Inflammatory macrophage (primary cell): ENCODE results near the gene HMBS.
"Not testable (repeated sequence)": the region's sequence is repeated elsewhere in the genome, so short reads cannot be mapped to it uniquely, and the experiment has no call there.

Source experiments
- DNase-seq, 2 donors: peaks; one replicate each; pipeline ENCODE4 v3.0.0-alpha.2; 2020 to 2022

HMBS gene

GRCh38 chr11:119103161-119103664, 18.5 kb downstream of the HMBS start:
- DNase-seq, result not testable (repeated sequence)

- peak in 1 of 2 donors; percentile 14 for DNase-seq
Observed at GRCh38 chr11:119103793-119104192, 19.1 kb downstream of the HMBS start.

DNA sequence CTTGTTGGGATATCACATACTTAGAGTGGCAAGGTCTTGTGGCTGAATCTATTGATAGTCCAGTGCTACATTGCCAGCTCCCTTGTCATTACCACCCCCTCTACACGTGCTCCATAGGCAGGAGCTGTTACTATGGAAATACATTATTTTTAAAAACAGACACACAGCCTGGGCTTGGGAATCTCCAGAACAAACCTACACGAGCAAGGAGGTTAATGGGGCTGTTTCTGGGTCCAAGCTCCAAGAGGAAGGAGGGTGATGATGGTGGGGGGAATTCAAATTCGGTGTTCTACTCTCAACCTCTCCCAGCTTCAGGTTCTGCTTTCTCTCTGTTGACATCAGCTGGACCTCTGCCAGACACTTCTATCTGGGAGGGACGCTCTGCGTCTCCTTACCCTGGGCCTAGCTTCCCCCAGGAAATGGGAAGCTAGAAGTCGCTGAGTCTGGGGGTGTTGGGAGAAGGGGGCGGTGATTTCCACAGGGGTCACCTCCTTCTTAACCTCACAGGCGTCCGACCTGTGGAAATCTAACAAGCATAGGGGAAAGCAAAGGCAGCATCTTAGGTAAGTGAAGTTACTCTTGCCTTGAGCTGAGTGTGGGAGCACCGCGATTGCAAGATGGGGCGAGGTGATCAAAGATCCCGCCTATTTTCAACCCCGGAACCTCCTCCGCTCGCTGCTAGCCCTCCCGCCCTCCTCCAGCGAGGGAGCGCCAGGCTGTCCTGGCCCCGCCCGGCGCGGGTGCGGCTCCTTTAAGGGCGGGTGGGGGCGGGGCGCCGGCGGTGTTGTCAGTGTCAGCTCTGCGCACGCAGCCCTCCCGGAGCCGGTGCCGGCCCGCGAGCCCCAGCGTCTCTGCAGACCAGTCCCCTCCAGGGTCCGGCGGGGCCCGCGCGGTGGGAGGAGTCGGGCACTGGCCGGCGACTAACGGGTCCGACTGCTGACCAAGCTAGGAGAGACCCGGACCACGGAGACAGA, 22.2 kb downstream of the HMBS start, which contains the start of gene C2CD2L:
Gene C2CD2L (plus strand): TSS at position 781 of the 974 bp plus-strand sequence. CDS start 398 bp downstream, outside the sequence.
- DNase-seq, result peak; percentile 95 to 96

DNA sequence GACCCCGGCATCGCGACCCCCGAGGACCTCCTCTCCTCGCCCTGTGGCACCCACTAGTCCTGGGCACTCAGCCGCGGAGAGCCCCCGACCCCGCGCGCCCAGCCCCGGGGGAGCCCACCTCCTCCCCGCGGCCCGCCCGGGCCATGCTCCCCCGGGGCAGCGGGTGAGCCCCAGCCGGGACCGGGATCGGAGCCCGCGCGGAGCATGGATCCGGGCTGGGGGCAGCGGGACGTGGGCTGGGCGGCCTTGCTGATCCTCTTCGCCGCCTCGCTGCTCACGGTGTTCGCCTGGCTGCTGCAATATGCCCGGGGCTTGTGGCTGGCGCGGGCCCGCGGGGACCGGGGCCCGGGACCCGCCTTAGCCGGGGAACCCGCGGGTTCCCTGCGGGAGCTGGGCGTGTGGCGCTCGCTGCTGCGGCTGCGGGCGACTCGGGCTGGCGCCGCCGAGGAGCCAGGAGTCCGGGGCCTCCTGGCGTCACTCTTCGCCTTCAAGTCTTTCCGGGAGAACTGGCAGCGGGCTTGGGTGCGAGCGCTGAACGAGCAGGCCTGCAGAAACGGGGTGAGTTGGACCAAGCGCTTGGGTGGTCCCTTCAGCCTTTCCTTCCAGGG, 23.0 kb downstream of the HMBS start:
- DNase-seq, result no peak

DNA sequence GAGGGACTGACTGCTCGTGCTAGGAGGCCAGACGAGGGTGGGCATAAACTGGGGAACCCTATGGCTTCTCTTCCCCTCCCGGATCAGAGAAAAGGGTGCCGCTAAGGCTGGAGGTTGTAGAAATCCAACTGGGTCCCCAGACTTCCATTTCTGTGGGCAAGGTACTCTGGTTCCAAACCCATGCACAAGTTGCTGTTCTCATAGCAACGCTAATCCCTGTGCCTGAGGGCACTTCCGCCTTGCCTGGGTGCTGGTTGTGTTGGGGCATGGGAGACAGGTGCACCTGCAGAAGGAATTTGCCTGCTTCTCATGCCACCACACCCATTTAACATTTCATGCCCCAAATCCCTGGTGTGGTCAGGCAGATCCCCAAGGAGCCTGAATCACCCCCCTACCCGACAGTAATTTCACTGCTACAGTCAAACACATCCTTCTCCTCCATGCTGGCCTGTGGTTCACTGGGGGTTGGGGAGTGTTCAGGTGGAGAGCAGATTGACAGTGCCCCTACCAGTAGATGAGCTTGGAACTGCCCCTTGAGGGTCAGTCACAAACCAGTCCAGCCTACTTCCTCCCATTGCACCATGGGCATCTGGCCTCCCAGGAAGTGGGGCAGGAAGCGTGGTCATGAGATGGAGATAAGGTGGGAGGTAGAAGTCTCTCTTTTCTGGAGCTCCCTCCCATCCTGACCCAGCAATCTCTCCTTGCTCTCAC, 23.6 kb downstream of the HMBS start:
- peak; percentile 77 to 84 for DNase-seq

DNA sequence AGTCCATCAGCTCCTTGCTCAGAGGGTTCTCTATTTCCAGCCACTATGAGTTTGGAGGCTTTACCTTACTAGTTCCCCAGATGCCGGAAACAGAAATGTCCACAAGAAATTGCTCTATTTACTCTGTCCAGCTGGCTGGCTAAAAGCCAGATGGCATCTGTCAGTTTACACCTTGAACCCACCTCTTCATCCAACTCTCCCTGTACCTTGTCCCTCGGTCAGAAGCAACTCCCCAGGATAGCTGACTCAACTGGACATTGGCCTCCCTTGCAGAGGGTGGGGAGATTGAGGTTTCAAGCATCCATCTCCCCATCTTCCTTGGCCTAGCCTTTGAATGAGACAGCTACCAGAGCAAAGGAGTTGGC, 24.2 kb downstream of the HMBS start:
- no peak for DNase-seq

GRCh38 chr11:119109843-119110242, 25.2 kb downstream of the HMBS start:
- DNase-seq, result no peak

GRCh38 chr11:119110439-119110838, 25.8 kb downstream of the HMBS start:
- no peak for DNase-seq

DNA sequence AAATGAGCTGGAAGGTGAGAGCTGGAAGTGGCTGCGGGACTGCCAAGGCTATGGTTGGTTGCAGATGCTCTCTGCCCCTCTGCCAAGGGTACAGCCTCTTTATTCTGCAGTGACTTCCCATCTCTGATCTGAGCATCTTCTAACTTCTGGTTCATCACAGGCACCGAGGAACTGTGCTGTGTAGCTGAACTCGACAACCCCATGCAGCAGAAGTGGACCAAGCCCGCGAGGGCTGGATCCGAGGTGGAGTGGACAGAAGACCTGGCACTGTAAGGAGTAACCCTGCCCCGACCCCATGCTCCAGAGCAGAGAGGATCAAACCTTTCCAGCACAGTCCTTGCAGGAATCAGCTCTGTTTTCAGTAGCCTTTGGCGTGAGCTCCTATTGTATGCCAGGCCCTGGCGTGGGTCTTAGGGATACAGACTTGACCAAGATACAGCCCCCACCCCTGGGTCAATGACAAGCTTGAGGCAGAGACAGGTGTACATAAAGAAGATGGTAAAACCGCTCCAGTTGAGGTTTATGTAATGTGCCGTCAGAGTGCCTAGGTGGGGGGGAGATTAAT, 26.8 kb downstream of the HMBS start:
- no peak for DNase-seq

DNA sequence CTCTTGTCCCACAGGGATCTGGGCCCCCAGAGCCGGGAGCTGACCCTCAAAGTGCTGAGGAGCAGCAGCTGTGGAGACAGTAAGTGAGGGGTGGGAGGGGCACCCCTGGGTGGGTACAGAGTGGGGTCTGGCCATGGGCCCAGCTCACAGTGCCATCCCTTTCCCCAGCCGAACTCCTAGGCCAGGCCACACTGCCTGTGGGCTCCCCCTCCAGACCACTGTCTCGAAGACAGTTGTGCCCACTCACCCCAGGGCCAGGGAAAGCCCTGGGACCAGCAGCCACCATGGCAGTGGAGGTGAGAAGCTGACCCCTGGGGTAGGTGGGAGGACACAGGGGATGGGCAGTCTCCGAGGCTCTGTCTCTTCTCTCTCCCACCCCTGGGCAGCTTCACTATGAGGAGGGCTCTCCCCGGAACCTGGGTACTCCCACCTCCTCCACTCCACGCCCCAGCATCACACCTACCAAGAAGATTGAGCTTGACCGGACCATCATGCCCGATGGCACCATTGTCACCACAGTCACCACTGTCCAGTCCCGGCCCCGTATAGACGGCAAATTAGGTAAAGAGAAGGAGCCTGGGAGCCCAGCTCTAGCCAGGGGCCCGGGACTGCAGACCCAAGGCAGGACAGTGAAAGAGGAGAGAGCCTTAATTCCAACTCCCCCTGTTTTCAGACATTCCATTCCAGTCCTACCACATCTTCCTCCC, 27.8 kb downstream of the HMBS start:
- no peak for DNase-seq

DNA sequence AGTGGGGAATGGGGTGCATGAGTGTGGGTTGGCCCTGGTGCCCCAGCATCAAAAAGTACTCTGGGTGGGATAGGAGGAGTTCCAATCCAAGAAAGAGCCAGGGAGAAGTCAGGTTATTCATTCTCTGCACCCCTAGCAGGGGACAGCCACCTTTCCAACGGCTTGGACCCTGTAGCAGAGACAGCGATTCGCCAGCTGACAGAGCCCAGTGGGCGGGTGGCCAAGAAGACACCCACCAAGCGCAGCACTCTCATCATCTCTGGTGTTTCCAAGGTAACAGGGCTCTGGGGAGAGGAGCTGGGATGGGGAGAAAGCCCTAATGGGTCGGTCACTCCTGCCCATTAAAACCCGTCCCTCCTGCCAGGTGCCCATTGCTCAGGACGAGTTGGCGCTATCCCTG, 29.0 kb downstream of the HMBS start:
- DNase-seq, result no peak

DNA sequence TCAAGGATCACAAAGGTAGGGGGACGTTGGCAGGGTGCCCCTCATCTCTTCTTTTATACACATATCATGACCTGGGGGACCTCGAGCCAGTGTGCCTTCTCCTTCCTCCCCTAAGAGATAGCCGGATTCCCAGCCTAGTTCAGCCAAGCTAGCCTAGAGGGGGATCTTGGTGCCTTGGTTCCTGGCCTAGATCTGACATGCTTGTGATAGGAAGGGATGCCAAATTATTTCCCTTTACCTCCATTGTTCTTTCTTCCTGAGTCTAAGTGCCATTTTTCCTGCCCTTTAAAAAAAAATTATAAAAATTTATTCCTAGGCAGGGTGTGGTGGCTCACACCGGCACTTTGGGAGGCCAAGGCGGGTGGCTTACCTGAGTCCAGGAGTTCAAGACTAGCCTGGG, 29.7 kb downstream of the HMBS start:
- DNase-seq, result no peak

GRCh38 chr11:119115484-119116234, 31.0 kb downstream of the HMBS start:
- peak; percentile 87 to 91 for DNase-seq

- DNase-seq, result no peak
Observed at GRCh38 chr11:119116235-119116594, 31.5 kb downstream of the HMBS start.

DNA sequence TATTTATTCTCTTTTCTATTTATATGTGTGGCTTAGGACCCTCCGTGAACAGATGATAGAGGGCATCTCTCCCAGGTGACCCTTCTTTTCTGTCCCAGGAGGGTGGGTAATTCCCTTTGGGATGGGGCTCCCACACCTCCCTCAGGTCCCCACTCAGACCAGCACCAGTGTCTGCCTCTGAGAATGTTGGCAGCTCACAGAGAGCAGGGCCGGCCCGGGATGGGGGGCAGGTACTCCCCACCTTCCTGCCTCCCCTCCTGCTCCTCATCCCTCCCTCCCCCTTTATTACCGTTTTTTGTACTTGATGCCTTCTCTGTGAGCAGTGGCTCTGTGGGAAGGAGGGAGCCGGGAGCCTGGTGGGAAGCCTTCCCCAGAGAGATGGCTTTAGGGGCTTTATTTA, 31.9 kb downstream of the HMBS start:
- DNase-seq, result no peak

DNA sequence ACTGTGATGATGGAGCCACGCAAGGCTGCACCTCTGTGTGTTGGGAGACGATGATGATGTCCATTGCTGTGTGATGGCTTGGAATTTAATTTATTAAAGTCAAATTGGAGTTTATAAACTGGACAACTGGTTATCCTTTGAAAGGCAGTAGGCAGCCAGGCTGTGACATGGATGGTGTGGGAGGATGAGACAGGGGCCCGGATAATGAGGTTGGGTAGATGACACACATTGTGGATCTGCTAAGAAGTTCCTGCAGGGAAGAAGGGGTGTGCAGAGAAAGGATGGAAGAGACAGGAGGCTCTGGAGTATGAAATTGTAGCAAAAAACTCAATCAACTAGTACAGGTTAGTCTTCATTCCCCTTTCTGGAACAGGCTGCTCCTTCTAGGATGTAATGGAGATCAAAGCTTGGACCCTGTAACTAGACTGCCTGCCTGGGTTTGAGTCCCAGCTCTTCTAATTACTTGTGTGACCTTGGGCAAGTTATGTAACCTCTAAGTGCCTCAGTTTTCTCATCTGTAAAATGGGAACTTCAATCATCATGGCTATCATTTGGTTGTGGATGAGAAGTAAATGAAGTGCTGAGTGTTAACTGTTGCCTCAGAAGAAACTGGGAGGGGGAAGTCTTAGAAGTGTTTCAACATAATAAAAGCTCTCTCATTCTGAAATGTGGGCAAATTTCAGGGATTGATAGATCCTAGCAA, 32.5 kb downstream of the HMBS start:
- DNase-seq, result peak; percentile 28 to 43

GRCh38 chr11:119118227-119118626, 33.5 kb downstream of the HMBS start:
- DNase-seq, result no peak

DNA sequence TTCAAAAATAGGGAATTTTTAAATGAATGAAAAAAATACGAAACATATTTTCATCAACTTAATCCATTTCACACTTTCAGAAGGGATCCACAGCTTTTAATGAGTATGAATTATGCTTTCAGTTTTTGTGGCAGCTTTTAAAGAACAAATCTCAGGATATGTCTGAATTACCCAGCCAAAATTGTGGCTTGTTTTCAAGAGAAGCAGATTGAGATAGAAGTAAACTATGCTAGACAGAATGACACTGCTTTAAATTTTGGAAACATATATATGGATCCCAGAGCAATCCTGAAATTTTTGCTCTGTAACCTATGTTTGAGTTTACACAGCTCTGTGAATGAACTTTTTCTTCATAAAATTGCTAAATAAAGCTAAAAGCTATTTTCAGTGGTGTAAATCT, 34.3 kb downstream of the HMBS start:
- DNase-seq, result no peak

DNA sequence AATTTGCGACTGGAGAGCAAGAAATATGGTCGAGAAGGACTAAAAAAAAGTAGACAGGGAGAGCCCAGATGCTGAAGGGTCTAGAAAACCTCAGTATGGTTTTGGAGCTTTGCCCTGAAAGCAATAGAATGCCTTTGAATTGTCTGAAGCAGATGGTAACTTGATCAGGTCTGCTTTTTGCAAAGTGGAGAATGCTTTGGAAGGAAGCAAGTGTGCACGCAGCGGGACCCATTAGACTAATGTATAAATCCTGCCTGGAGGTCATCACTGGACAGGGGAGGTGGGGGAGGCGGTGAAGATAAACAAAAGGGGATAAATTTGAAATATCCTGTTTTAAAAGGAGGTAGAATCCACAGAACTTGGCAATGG, 35.9 kb downstream of the HMBS start:
- DNase-seq, result no peak

- DNase-seq, result peak; percentile 99 to 100
Observed at GRCh38 chr11:119121008-119121810, 36.5 kb downstream of the HMBS start, which contains the start of gene HINFP. Gene HINFP (plus strand): TSS chr11:119121580. CDS start chr11:119126945, 5,365 bp downstream.
